Sigmoid colon (tissue), 4 donors: Measurements from ENCODE around the gene FCHSD2.

ENCODE experiments used
- CTCF ChIP-seq, 4 experiments: fragments of 450-650 bp in 3 of 4; fragments of 200-600 bp in 1 of 4; IDR thresholded peaks; one replicate each; pipeline ENCODE4 v1.5.1; 2016 to 2019; ENCODE audit warnings: antibody characterized with exemption in 4 of 4, mild to moderate bottlenecking in 3 of 4, moderate library complexity in 2 of 4
- EP300 ChIP-seq, 4 donors: sonication (generic); formaldehyde crosslinking; IDR thresholded peaks; one replicate each; pipeline ENCODE4 v1.6.1; 2017; ENCODE audit warnings: antibody characterized with exemption in 4 of 4
- POLR2A ChIP-seq, 2 donors: fragments of 450-650 bp; IDR thresholded peaks; one replicate each; pipeline ENCODE4 v1.6.1; 2016; ENCODE audit warnings: antibody characterized with exemption in 2 of 2, mild to moderate bottlenecking in 2 of 2, moderate library complexity in 2 of 2
- POLR2AphosphoS5 ChIP-seq, 4 donors: sonication (generic); formaldehyde crosslinking; IDR thresholded peaks; one replicate each; pipeline ENCODE4 v1.6.1; 2017; ENCODE audit warnings: antibody characterized with exemption in 4 of 4

DNA sequence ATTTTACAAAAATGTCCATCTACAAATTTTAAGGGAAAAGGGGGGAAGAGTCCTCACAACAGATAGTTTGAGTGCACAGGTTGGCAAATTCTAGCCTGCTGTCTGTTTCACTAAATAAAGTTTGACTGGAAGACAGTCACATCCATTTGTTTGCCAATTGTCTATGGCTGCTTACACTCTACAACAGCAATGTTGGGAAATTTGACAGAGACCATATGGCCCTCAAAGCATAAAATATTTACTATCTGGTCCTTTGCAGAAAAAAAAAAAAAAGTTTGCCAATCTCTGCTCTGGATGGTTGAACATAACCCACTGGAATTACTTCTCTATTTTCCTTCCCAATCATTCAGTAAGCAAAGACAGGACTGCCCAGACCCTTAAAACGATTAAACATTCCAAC is 88.2 kb downstream of the FCHSD2 start:
- no peak for TF ChIP-seq CTCF (IDR thresholded peaks at IDR 0.05)
- peak in 1 of 4 donors; percentile 22 for TF ChIP-seq POLR2AphosphoS5 (IDR thresholded peaks at IDR 0.05)
- no peak for TF ChIP-seq POLR2A (IDR thresholded peaks at IDR 0.05)
- TF ChIP-seq EP300 (IDR thresholded peaks at IDR 0.05), result no peak
